HG02610 (cell line): ENCODE data around the gene POLR1H.
A peak's percentile ranks its signal among the peaks of the same experiment; 100 is the strongest.

Experiments
- ATAC-seq: cut with Tn5 transposase; IDR thresholded peaks from one replicate; pipeline ENCODE4 v1.9.1; 2021; ENCODE audit warnings: mild to moderate bottlenecking, moderate library complexity; ENCODE audit not compliant: unreplicated experiment

Gene POLR1H

GRCh38 chr6:30061858-30062458, 893 bp downstream of the POLR1H start:
- ATAC-seq: peak; percentile 10

- no peak for ATAC-seq
Measured at GRCh38 chr6:30062471-30063178, 1.6 kb downstream of the POLR1H start.

GRCh38 chr6:30063315-30063714, 2.2 kb downstream of the POLR1H start:
- no peak for ATAC-seq

DNA sequence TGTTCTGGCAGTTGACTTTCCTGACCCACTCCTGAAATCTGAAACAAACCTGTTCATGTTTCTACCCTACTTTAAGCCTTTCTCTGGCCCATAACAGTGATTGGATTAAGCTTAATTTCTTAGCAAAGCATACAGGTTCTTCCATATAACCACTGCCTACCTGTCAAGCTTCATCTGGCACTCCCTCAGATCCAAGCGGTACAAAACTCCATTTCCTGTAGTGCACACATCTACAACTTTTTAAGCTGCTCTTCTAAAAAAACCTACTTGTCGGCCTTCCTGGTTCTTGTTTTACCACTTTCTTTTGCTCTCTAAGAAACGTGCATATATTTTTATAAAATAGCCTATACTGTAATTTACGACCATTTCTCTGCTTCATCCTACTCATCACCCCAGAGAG, 5.0 kb downstream of the POLR1H start:
- no peak for ATAC-seq

- ATAC-seq: peak; percentile 96
Measured at GRCh38 chr6:30066577-30067459, 5.8 kb downstream of the POLR1H start, which contains the start of gene PPP1R11. TSS of gene PPP1R11 (plus strand) at chr6:30067198. CDS start at chr6:30067411, 213 bp downstream.

DNA sequence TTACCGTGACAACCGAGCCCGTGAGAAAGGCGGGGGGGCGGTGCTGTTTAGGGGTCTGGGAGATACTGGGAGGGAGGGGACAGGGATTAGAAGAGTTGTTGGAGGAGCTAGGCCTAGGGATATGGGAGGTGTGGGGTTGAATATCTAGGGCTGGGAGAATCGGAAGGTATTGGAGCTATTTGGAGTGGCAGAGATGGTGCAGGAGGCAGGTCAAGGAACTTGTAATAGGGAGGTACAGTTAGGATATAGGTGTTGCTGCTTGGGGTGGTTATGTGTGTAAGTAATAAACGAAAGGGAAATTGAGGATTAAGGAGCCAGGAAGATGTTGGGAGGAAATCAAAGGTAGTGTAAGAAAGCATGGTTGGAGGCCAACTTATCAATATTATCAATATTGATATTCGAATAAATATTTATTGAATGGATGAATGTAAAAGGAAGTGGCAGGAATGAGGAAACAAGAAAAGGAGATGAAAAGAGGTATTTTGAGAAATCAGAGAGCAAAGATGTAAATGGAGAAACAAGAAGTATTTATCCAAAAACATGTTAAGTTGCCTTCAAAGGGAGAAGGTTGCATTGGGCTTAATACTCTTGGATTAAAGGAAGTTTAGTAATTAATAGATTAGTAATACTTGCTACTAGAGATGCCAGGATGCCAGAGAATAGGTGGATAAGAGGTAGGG, 6.5 kb downstream of the POLR1H start:
- ATAC-seq: no peak

DNA sequence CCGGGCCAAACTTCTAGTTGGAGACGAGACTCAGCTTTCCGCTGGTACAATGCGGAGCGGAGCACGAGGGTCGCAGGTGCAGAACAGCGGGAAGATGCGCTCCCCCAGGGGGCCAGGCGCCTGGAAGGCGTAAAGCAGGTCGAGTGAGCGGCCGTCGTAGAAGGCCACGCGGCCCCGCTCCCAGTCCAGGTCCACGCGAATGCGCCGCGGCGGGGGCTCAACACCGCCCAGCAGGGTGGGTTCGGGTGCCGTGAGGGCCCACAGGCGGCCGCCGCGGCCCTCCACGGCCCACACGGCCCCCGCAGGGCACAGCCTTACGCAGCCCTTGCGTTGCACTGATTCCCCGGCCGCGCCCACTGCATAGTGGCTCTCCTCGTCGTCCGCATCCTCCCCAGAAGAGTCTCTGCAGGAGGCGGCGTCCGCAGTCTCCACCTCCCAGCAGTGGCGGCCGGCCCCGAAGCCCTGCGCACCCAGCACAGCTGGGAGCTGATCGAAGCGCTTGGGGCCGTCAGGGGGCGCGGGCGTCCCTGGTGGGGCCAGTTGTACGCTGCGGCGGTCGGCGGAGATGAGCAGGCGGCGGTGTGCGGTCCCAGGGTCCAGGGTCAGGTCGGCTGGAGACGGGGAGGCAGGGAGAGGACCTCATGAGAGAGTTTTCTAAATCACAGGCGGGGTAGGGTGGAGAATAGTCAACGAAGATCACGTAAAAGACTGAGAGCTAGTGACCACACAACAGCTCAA, 10.2 kb downstream of the POLR1H start:
- ATAC-seq: no peak

GRCh38 chr6:30071858-30072257, 10.8 kb downstream of the POLR1H start:
- ATAC-seq: no peak

- ATAC-seq: no peak
Measured at GRCh38 chr6:30073489-30074235, 12.6 kb downstream of the POLR1H start.

- no peak for ATAC-seq
Measured at GRCh38 chr6:30074331-30075093, 13.4 kb downstream of the POLR1H start.

- ATAC-seq: no peak
Measured at GRCh38 chr6:30075094-30075789, 14.2 kb downstream of the POLR1H start, which contains the start of gene RNF39. TSS of gene RNF39 (minus strand) at chr6:30075769. CDS start at chr6:30075585, 184 bp downstream.

DNA sequence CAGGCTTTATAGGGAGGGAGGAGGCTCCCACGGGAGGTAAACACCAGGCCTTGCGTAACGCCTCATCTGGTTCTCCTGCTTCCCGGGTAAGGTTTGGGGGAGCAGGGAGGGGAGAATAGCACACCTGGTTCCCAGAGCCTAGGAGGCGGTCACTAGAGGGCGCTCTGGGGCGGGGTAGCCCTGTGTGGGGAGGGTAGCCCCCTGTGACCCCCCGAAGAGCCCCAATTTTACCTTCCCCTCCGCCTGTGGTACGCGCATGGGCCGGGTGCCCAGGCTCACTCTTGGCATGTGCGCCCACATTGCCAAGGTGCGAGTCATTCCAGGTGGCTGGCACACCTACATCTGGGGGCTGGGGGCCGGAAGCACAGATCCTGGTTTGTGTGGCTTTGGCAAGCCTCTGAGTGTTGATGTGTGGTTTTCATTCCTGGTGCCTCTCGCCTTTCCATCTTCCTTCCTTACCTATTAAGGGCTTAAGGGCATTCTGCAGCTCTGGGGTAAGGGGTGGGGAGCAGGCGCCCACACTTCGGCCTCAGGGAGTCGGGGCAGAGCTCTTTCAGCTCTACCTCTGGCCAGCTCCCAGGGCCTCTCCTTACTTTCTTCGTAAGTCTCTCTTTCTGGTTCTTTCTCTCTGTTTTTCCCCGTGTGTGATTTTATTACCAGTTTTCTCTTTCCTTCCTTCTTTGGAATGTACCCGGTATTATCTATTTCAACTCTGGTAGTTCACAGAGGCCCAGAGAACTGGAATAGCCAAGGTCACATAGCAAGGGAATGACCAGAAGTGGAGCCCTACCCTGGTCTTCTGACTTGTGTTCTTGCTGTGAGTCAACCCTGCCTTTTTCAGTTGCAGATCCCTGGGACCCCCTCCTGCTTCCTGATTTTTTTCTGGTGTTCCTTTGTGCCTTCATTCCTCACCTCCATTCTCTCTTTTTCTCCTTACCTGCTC, 15.0 kb downstream of the POLR1H start:
- ATAC-seq: no peak

DNA sequence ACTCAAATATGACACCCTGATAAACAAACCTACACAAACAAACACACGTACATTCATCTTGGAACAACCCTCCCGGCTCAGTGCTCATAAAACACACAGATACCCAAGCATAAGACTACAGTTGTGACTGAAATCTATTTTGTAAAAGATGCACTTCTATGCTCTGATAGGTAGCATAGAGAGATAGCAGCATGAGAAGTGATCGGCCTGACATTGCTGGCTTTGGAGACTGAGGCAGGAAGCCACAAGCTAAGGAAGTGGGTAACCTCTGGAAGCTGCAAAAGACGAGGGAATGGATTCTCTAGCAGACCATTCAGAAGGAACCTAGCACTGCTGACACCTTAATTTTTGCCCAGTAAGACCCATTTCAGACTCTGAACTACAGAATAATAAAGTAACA, 16.2 kb downstream of the POLR1H start:
- ATAC-seq: no peak

- ATAC-seq: no peak
Measured at GRCh38 chr6:30087876-30088275, 26.8 kb downstream of the POLR1H start.

GRCh38 chr6:30091577-30092381, 30.7 kb downstream of the POLR1H start:
- ATAC-seq: no peak

GRCh38 chr6:30092852-30093543, 31.9 kb downstream of the POLR1H start:
- ATAC-seq: no peak
